Measurements from ENCODE around the gene FIGNL1. TPM values are rescaled to one million over a fixed set of nuclear protein-coding genes. Genes with fewer than 3 reads are reported as not detected.

FIGNL1 gene
- total and polyA plus RNA-seq, 2 of the 4 experiments (the other 2 are of a cell fraction) = 8.2 to 27.1 TPM

DNA sequence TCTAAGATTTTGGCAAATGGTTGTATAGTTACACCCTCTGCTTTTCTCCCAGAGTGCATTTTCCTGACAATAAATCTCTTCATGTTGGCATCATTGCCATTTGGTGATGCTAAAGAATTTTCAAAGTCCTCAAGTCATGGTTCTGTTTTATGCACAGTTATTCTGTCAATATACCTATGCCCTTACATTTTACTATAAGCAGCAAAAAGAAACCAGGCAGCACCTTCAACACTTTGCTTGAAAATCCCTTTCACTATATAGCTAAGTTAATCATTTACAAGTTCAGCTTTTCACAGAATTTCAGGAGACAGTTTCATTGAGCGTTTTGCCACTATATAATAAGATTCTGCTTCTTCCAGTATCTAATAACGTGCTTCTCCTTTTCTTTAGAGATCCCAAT, 22.6 kb downstream of the FIGNL1 start:
- Histone ChIP-seq H3K4me2 (ENCODE audit: low read depth, low read length) (no peak overlapping the region), H2BK20ac (ENCODE audit: low read depth, low read length) (no peak overlapping the region), H3K9me3 (ENCODE audit: control insufficient read depth, insufficient read depth, low read length) (no peaks in the 10 kb centered on the region), H2BK5ac (ENCODE audit: low read depth, low read length, poor library complexity, severe bottlenecking) (no peak overlapping the region), H3K79me1 (ENCODE audit: low read depth in 1 of 2, low read length in 2 of 2) (no peaks in the 10 kb centered on the region), H3K36me3 (ENCODE audit: control insufficient read depth, insufficient read depth, low read length) (no peaks in the 10 kb centered on the region), H3K4me3 (ENCODE audit: insufficient read depth, low read depth, low read length) (no peak overlapping the region), H3K14ac (replicated peaks; ENCODE audit: low read depth, low read length) (no peak overlapping the region), H2AK9ac (replicated peaks; ENCODE audit: low read depth, low read length, poor library complexity) (no peak overlapping the region), H3K4ac (ENCODE audit: low read depth, low read length) (no peak overlapping the region), H3K27me3 (ENCODE audit: control insufficient read depth, insufficient read depth, low read length) (no peaks in the 10 kb centered on the region), H4K91ac (ENCODE audit: insufficient read depth, low read depth, low read length) (no peak overlapping the region), H3K23ac (ENCODE audit: low read depth, low read length) (no peak overlapping the region), H4K8ac (ENCODE audit: low read depth in 2 of 2, low read length in 2 of 2) (no peak overlapping the region), H2BK15ac (ENCODE audit: low read depth, low read length) (no peak overlapping the region), H2AFZ (replicated peaks; ENCODE audit: low read length, poor library complexity) (no peak overlapping the region), H3K9ac (ENCODE audit: low read depth, low read length) (no peak overlapping the region), H3K56ac (ENCODE audit: extremely low read depth, insufficient read depth, low read length) (no peak overlapping the region), H2BK120ac (ENCODE audit: low read depth, low read length) (no peak overlapping the region), H3K9me1 (ENCODE audit: insufficient read depth, low read length) (peaks cover 2% of the 10 kb centered on the region; the same call in 1 of the 2 replicates), H4K5ac (ENCODE audit: low read depth, low read length) (no peak overlapping the region), H3K4me1 (ENCODE audit: control insufficient read depth, insufficient read depth, low read length) (no peaks in the 10 kb centered on the region), H3K27ac (ENCODE audit: insufficient read depth, low read length) (no peak overlapping the region), H3K18ac (ENCODE audit: low read depth, low read length) (no peak overlapping the region), H4K20me1 (ENCODE audit: insufficient read depth, low read length) (no peaks in the 10 kb centered on the region), H2AK5ac (ENCODE audit: low read depth, low read length) (no peak overlapping the region)
- WGBS, 2 experiments (ENCODE audit: extremely low coverage in 2 of 2, insufficient read length in 1 of 2) = 50% methylated on average over 2 of the region's 2 CpGs; no CpG with 5 or more reads in 1 of the 2 experiments
- no peak for DNase-seq
- ChIA-PET POLR2A (ENCODE audit: unreplicated experiment) (no interaction called here), CTCF (interaction anchor here (0.6 to 1.1 kb wide), 2 partner anchors 9 to 288 kb away, joined by 3 to 4 read pairs; no protein-coding TSS in a partner anchor)
- BruUV-seq (replicated peaks) = no TSS peak
- in situ Hi-C loops (cut with MboI; ENCODE audit: low sequenced_read_pairs) = no loop called here
- intact Hi-C loops (cut with micrococcal nuclease) = no loop called here
- no peak for ATAC-seq (ENCODE audit: low read depth)
- TF ChIP-seq CHD1 (IDR thresholded peaks at IDR 0.05; ENCODE audit: low read depth, low read length) = no peak
- no peak for TF ChIP-seq RFX5 (IDR thresholded peaks at IDR 0.05; ENCODE audit: low read depth, low read length)
- TF ChIP-seq MAFK (IDR thresholded peaks at IDR 0.05; ENCODE audit: low read depth, low read length) = no peak
- no peak for TF ChIP-seq BHLHE40 (IDR thresholded peaks at IDR 0.05; ENCODE audit: low read depth, low read length)
- no peak for TF ChIP-seq MXI1 (IDR thresholded peaks at IDR 0.05; ENCODE audit: borderline replicate concordance, low read depth, low read length)
- no peak for TF ChIP-seq CEBPB (IDR thresholded peaks at IDR 0.05; ENCODE audit: low read depth, low read length)
- no peak for TF ChIP-seq POLR2A (IDR thresholded peaks at IDR 0.05; ENCODE audit: low read depth, low read length)
- no peak for TF ChIP-seq CTCF (conservative IDR thresholded peaks at IDR 0.05; ENCODE audit: low read depth, low read length)
- TF ChIP-seq MAZ (IDR thresholded peaks at IDR 0.05; ENCODE audit: borderline replicate concordance, low read depth, low read length) = no peak
- TF ChIP-seq FOS (IDR thresholded peaks at IDR 0.05; ENCODE audit: low read depth, low read length) = no peak
- no peak for TF ChIP-seq NFE2L2 (IDR thresholded peaks at IDR 0.05; ENCODE audit: low read depth, low read length)
- TF ChIP-seq, protein P1, sequence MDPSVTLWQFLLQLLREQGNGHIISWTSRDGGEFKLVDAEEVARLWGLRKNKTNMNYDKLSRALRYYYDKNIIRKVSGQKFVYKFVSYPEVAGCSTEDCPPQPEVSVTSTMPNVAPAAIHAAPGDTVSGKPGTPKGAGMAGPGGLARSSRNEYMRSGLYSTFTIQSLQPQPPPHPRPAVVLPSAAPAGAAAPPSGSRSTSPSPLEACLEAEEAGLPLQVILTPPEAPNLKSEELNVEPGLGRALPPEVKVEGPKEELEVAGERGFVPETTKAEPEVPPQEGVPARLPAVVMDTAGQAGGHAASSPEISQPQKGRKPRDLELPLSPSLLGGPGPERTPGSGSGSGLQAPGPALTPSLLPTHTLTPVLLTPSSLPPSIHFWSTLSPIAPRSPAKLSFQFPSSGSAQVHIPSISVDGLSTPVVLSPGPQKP (IDR thresholded peaks at IDR 0.05; ENCODE audit: borderline replicate concordance, low read depth, low read length) = no peak
- no peak for TF ChIP-seq RCOR1 (IDR thresholded peaks at IDR 0.05; ENCODE audit: insufficient replicate concordance, low read length)
- no peak for TF ChIP-seq SMC3 (IDR thresholded peaks at IDR 0.05; ENCODE audit: low read depth, low read length)
- dilution Hi-C loops (cut with HindIII; ENCODE audit: low sequenced_read_pairs, unreplicated experiment) = no loop called here
